GM12892 (cell line): ENCODE measurements around the gene ANKRD17.

Source experiments
- POLR2A ChIP-seq: IDR thresholded peaks from 2 replicates; pipeline ENCODE4 v1.6.1; 2011; ENCODE audit warnings: low read depth, low read length, control low read depth
- POLR2AphosphoS5 ChIP-seq: IDR thresholded peaks from 2 replicates; pipeline ENCODE4 v1.6.1; 2011; ENCODE audit warnings: low read depth, low read length, control low read depth

DNA sequence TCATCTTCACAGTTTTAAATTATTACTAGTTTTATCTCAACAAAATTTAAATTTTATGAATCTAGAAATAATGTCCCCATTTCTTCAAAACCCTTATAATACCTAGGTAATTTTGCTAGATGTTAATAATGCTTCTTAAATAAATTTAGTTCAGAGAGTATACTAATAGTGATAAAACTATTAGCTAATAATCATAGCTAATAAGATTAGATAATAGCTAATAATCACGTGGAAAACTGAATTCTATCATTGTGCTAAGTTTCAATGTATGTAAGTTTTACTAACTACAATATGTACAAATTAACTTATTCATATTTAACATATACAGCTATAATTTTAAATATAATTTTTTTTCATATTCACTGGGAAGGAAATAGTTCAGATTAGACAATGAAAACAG, 10.2 kb downstream of the ANKRD17 start:
- TF ChIP-seq POLR2AphosphoS5 (no peak), POLR2A (no peak)
